GM23338 (cell line): Measurements from ENCODE around the gene PRPH. TPM values are rescaled to one million over a fixed set of nuclear protein-coding genes. Genes with fewer than 3 reads are reported as not detected.

Experiments
- ATAC-seq: fragments of 200-7000 bp; cut with Tn5 transposase; 3 replicates; pipeline ENCODE4 v1.9.1; 2020
- DNase-seq: peaks from one replicate; pipeline ENCODE4 v3.0.0-alpha.2; 2015; ENCODE audit warnings: low spot score
- H2AFZ ChIP-seq: fragments of 200-600 bp; sonication (generic); 2 replicates; pipeline ENCODE4 v1.8.0; 2016; ENCODE audit warnings: antibody characterized with exemption, mild to moderate bottlenecking, moderate library complexity
- H3F3A ChIP-seq: fragments of 200-600 bp; sonication (generic); replicated peaks from 2 replicates; pipeline ENCODE4 v1.8.0; 2017; ENCODE audit warnings: antibody characterized with exemption, mixed run types, low read depth
- H3K27ac ChIP-seq: fragments of 200-600 bp; sonication (generic); 2 replicates; pipeline ENCODE4 v1.6.1; 2016; ENCODE audit warnings: low read depth
- H3K27me3 ChIP-seq: fragments of 200-600 bp; sonication (generic); 2 replicates; pipeline ENCODE4 v1.8.0; 2016; ENCODE audit warnings: mild to moderate bottlenecking, mixed run types, moderate library complexity; ENCODE audit not compliant: insufficient read depth
- H3K36me3 ChIP-seq: fragments of 200-600 bp; sonication (generic); 2 replicates; pipeline ENCODE4 v1.8.0; 2016; ENCODE audit warnings: mild to moderate bottlenecking; ENCODE audit not compliant: insufficient read depth
- H3K4me1 ChIP-seq: fragments of 200-600 bp; sonication (generic); 2 replicates; pipeline ENCODE4 v1.8.0; 2016; ENCODE audit warnings: mild to moderate bottlenecking, moderate library complexity; ENCODE audit not compliant: insufficient read depth
- H3K4me2 ChIP-seq: fragments of 200-600 bp; sonication (generic); 2 replicates; pipeline ENCODE4 v1.7.1; 2017; ENCODE audit warnings: mixed run types
- H3K4me3 ChIP-seq: fragments of 200-600 bp; sonication (generic); 2 replicates; pipeline ENCODE4 v1.6.1; 2016; ENCODE audit warnings: mixed run types
- H3K79me2 ChIP-seq: fragments of 200-600 bp; sonication (generic); replicated peaks from 2 replicates; pipeline ENCODE4 v1.8.0; 2017; ENCODE audit warnings: mild to moderate bottlenecking; ENCODE audit not compliant: insufficient read depth
- H3K9me2 ChIP-seq: fragments of 200-600 bp; sonication (generic); 2 replicates; pipeline ENCODE4 v1.8.0; 2017; ENCODE audit not compliant: insufficient read depth
- H4K20me1 ChIP-seq: fragments of 200-600 bp; sonication (generic); replicated peaks from 2 replicates; pipeline ENCODE4 v1.8.0; 2017; ENCODE audit warnings: mild to moderate bottlenecking; ENCODE audit not compliant: insufficient read depth
- H3K27ac Mint-ChIP-seq: 2 replicates; pipeline ENCODE4 v1.8.0; 2020; ENCODE audit warnings: inconsistent platforms, mild to moderate bottlenecking, moderate library complexity, mixed read lengths
- H3K27me3 Mint-ChIP-seq: 3 replicates; pipeline ENCODE4 v1.8.0; 2022; ENCODE audit warnings: low read depth, mild to moderate bottlenecking, moderate library complexity, mixed read lengths, inconsistent platforms; ENCODE audit not compliant: insufficient read depth, poor library complexity
- H3K36me3 Mint-ChIP-seq: 3 replicates; pipeline ENCODE4 v1.8.0; 2021; ENCODE audit warnings: low read depth, mild to moderate bottlenecking, inconsistent platforms, moderate library complexity, mixed read lengths
- H3K4me1 Mint-ChIP-seq: 3 replicates; pipeline ENCODE4 v1.8.0; 2020; ENCODE audit warnings: mild to moderate bottlenecking, inconsistent platforms, mixed read lengths
- H3K4me3 Mint-ChIP-seq: 3 replicates; pipeline ENCODE4 v1.8.0; 2021; ENCODE audit warnings: moderate library complexity, mild to moderate bottlenecking, inconsistent platforms, mixed read lengths
- H3K9me3 Mint-ChIP-seq: 3 replicates; pipeline ENCODE4 v1.8.0; 2020; ENCODE audit warnings: moderate library complexity, mild to moderate bottlenecking, inconsistent platforms, mixed read lengths
- CREB1 ChIP-seq: fragments of 250-450 bp; sonication (Bioruptor Pico); IDR thresholded peaks from 2 replicates; pipeline ENCODE4 v1.5.0; 2020; ENCODE audit warnings: low read depth, mild to moderate bottlenecking, moderate library complexity
- EZH2 ChIP-seq: fragments of 200-600 bp; sonication (generic); IDR thresholded peaks from one replicate; pipeline ENCODE4 v1.8.0; 2017; ENCODE audit warnings: antibody characterized with exemption, mild to moderate bottlenecking, low read depth; ENCODE audit not compliant: unreplicated experiment
- EZH2phosphoT487 ChIP-seq: fragments of 200-600 bp; sonication (generic); IDR thresholded peaks from one replicate; pipeline ENCODE4 v1.8.1; 2018; ENCODE audit warnings: antibody characterized with exemption; ENCODE audit not compliant: unreplicated experiment
- JUNB ChIP-seq: IDR thresholded peaks from one replicate; pipeline ENCODE4 v1.6.1; 2016; ENCODE audit warnings: antibody characterized with exemption; ENCODE audit not compliant: unreplicated experiment
- NANOG ChIP-seq: IDR thresholded peaks from 2 replicates; pipeline ENCODE4 v1.6.1; 2016; ENCODE audit warnings: antibody characterized with exemption, borderline replicate concordance
- POLR2AphosphoS5 ChIP-seq: IDR thresholded peaks from 2 replicates; pipeline ENCODE4 v1.6.1; 2016; ENCODE audit warnings: antibody characterized with exemption, low read depth
- STAT1 ChIP-seq: IDR thresholded peaks from one replicate; pipeline ENCODE4 v1.6.1; 2016; ENCODE audit warnings: antibody characterized with exemption; ENCODE audit not compliant: unreplicated experiment
- ZNF331 ChIP-seq: fragments of 250-450 bp; sonication (Bioruptor Pico); IDR thresholded peaks from 2 replicates; pipeline ENCODE4 v1.5.0; 2020; ENCODE audit warnings: low read depth, mild to moderate bottlenecking, moderate library complexity
- polyA plus RNA-seq: library from polyadenylated mRNA; unstranded; fragments of >200 nt; fragmentation: Nextera tagmentation; extraction: Ambion mirVana; gene quantifications from 2 replicates; pipeline ENCODE4 v1.2.1, GENCODE V29; 2016
- total RNA-seq: library from RNA; depleted of rRNA; stranded (reverse); fragments of >200 nt; shearing (Covaris generic); gene quantifications from 2 replicates; pipeline ENCODE4 v1.2.3, GENCODE V29; 2014
- TF ChIP-seq, protein P1 (sequence below): IDR thresholded peaks from 2 replicates; pipeline ENCODE4 v1.6.1; 2016; ENCODE audit warnings: antibody characterized with exemption
- TF ChIP-seq, protein P2 (sequence below), 2 experiments: fragments of 200-600 bp in 1 of 2; sonication (generic) in 1 of 2; conservative IDR thresholded peaks; 2 replicates each; pipeline versions ENCODE4 v1.5.1 to v1.6.1; 2016 to 2017; ENCODE audit warnings: antibody characterized with exemption in 2 of 2, low read depth in 2 of 2, mild to moderate bottlenecking in 2 of 2, moderate library complexity in 1 of 2

Gene PRPH
- total and polyA plus RNA-seq, 2 experiments from 2014 or later: 0.24 to 0.36 TPM

DNA sequence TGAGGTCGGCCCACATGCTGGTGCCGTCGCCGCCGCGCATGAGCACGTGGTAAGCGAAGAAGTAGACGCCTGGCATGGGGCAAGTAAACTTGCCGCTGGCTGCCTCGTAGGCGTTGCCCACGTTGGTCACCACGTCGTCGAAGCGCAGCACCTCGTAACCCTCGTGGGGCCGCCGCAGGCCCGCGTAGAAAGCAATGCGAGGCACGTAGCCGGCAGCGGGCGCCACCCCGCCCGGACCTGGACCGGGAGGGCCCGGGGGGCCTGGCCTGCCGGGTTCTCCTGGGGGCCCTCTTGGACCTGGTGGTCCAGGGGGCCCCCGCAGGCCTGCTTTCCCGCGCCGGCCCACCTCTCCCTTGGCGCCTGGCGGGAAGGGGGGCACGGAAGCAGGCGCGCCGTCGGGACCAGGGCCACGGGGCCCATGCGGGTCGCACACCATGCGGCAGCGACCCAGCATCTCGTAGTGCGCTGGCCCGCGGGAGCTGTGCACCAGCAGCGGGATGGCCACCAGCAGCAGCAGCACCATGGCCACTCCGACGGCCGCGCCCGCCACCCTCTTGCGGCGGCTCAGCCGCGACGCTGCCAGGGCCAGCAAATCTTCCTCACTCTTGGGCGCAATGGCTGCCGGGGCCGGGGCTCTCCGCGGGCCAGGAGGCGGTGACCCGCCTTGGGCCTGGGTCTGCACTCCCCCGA is 41.2 kb downstream of the PRPH start:
- Histone ChIP-seq H3K27ac (no peak overlapping the region), H3F3A (peaks cover 40% of the 10 kb centered on the region), H3K36me3 (no peaks in the 10 kb centered on the region), H2AFZ (peak overlapping the region; percentile 93), H3K4me3 (peak overlapping the region; percentile 58), H3K4me2 (peak overlapping the region; percentile 86), H4K20me1 (peaks cover 14% of the 10 kb centered on the region), H3K9me2 (no peaks in the 10 kb centered on the region), H3K4me1 (peaks cover 45% of the 10 kb centered on the region), H3K79me2 (no peaks in the 10 kb centered on the region), H3K27me3 (peaks cover 100% of the 10 kb centered on the region)
- TF ChIP-seq STAT1 (no peak), NANOG (no peak), ZNF331 (CRISPR knock-in tag) (no peak), EZH2phosphoT487 (no peak), CREB1 (CRISPR knock-in tag) (peak; percentile 21; the same call in 1 of the 2 replicates), EZH2 (peak; percentile 54), JUNB (no peak)
- TF ChIP-seq, protein P1, sequence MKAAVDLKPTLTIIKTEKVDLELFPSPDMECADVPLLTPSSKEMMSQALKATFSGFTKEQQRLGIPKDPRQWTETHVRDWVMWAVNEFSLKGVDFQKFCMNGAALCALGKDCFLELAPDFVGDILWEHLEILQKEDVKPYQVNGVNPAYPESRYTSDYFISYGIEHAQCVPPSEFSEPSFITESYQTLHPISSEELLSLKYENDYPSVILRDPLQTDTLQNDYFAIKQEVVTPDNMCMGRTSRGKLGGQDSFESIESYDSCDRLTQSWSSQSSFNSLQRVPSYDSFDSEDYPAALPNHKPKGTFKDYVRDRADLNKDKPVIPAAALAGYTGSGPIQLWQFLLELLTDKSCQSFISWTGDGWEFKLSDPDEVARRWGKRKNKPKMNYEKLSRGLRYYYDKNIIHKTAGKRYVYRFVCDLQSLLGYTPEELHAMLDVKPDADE: no peak
- TF ChIP-seq, protein P2, sequence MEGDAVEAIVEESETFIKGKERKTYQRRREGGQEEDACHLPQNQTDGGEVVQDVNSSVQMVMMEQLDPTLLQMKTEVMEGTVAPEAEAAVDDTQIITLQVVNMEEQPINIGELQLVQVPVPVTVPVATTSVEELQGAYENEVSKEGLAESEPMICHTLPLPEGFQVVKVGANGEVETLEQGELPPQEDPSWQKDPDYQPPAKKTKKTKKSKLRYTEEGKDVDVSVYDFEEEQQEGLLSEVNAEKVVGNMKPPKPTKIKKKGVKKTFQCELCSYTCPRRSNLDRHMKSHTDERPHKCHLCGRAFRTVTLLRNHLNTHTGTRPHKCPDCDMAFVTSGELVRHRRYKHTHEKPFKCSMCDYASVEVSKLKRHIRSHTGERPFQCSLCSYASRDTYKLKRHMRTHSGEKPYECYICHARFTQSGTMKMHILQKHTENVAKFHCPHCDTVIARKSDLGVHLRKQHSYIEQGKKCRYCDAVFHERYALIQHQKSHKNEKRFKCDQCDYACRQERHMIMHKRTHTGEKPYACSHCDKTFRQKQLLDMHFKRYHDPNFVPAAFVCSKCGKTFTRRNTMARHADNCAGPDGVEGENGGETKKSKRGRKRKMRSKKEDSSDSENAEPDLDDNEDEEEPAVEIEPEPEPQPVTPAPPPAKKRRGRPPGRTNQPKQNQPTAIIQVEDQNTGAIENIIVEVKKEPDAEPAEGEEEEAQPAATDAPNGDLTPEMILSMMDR (conservative IDR thresholded peaks at IDR 0.05; ENCODE audit: low read depth in 2 of 2): 0 out of 4 replicates have a peak, but pooled peaks of 1 of the 2 experiments have one; percentile 4
- H3K9me3 Mint-ChIP-seq: peaks cover 5% of the 10 kb centered on the region; the same call in 2 of the 3 replicates
- peaks cover 67% of the 10 kb centered on the region for H3K4me1 Mint-ChIP-seq
- no peak overlapping the region for H3K4me3 Mint-ChIP-seq
- H3K27ac Mint-ChIP-seq: no peak overlapping the region
- H3K27me3 Mint-ChIP-seq: peaks cover 98% of the 10 kb centered on the region
- H3K36me3 Mint-ChIP-seq: peaks cover 7% of the 10 kb centered on the region
- ATAC-seq (peak; percentile 1), DNase-seq (peak; percentile 29)

DNA sequence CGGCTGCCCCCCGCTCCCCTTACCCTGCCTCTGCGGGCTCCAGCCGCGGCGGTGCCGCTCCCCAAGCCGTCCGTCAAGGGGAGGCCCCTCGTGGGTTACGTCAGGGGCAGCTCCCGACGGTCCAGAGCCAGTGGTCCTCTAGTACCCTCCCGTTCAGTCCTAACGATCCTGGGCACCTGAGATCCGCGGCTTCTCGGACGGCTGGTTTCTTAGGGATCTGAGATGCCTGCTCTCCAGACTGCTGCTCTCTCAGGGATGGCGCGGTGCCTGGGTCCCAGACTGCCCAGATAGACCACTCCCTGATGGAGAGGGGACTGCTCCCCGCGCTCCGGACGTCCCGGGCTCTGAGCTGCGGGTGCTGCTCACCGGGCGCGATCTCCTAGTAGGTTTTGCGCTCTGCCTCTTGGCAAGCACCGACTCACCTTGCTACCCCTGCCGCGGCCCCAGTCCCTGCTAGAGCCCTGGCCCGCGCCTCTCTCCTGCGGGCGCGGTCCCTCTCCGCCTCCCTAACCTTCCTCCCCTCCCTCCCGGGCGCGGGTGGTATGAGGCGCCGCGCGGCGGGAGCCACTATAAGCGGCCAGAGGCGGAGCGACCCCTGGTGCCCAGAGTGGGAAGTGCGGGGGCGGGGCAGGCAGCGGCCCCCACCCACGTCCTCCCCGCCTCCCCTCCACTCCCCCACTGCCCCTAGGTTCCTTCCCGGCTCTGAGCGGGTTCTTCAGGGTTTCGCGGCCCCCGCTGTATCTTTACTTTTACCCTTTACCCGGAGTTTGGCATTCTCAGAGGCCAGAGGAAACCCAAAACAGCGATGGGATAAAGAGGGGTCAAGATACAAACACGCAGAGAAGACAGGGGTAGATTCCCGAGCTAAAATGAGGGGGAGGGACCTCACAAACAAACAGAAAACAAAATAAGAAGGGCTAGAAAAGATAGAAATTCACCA is 42.0 kb downstream of the PRPH start, which contains the start of gene C1QL4:
TSS of gene C1QL4 (minus strand) at position 544 of the 940 bp plus-strand sequence. CDS start 711 bp downstream, outside the sequence.
- no peaks in the 10 kb centered on the region; the same call in 2 of the 3 replicates for H3K36me3 Mint-ChIP-seq
- peak; percentile 91 for DNase-seq
- TF ChIP-seq, protein P1: no peak
- TF ChIP-seq POLR2AphosphoS5 (no peak), EZH2 (peak; percentile 97)

More for the DNA sequence above, 42.0 kb downstream of the PRPH start, which contains the start of gene C1QL4:
- Histone ChIP-seq H3K27me3 (peaks cover 100% of the 10 kb centered on the region), H3K4me2 (peak within 1 kb of the TSS; percentile 86), H3K9me2 (no peaks in the 10 kb centered on the region), H3F3A (peaks cover 37% of the 10 kb centered on the region), H3K79me2 (no peaks in the 10 kb centered on the region), H3K36me3 (no peaks in the 10 kb centered on the region), H2AFZ (peak within 1 kb of the TSS; percentile 93), H4K20me1 (peaks cover 14% of the 10 kb centered on the region), H3K4me3 (peak within 1 kb of the TSS; percentile 58), H3K4me1 (peaks cover 50% of the 10 kb centered on the region), H3K27ac (no peak within 1 kb of the TSS)
- H3K4me3 Mint-ChIP-seq: peak within 1 kb of the TSS; percentile 56
- peaks cover 66% of the 10 kb centered on the region for H3K4me1 Mint-ChIP-seq
- peaks cover 5% of the 10 kb centered on the region; the same call in 2 of the 3 replicates for H3K9me3 Mint-ChIP-seq
- peak; percentile 60 for ATAC-seq
- peaks cover 99% of the 10 kb centered on the region for H3K27me3 Mint-ChIP-seq
- no peak within 1 kb of the TSS for H3K27ac Mint-ChIP-seq
